ENCODE data around the gene PACS2.

The PACS2 gene

DNA sequence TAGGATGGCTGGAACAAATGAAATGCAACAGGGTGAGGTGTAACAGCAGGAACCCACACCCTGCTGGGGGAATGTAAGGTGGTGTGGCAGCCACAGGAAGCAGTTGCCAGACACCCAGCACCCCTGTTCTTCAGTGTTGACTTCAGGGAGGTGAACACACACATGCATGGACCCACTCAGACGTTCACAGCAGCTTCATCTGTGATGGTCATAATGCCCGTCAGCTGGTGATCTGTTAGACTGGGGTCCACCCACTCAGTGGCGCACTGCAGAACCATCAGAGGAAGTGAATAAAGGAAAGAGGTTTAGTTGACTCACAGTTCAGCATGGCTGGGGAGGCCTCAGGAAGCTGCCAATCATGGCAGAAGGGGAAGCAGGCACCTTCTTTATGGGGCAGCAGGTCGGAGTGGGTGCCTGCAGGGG, 61.1 kb downstream of the PACS2 start:
- no peak for DNase-seq

DNA sequence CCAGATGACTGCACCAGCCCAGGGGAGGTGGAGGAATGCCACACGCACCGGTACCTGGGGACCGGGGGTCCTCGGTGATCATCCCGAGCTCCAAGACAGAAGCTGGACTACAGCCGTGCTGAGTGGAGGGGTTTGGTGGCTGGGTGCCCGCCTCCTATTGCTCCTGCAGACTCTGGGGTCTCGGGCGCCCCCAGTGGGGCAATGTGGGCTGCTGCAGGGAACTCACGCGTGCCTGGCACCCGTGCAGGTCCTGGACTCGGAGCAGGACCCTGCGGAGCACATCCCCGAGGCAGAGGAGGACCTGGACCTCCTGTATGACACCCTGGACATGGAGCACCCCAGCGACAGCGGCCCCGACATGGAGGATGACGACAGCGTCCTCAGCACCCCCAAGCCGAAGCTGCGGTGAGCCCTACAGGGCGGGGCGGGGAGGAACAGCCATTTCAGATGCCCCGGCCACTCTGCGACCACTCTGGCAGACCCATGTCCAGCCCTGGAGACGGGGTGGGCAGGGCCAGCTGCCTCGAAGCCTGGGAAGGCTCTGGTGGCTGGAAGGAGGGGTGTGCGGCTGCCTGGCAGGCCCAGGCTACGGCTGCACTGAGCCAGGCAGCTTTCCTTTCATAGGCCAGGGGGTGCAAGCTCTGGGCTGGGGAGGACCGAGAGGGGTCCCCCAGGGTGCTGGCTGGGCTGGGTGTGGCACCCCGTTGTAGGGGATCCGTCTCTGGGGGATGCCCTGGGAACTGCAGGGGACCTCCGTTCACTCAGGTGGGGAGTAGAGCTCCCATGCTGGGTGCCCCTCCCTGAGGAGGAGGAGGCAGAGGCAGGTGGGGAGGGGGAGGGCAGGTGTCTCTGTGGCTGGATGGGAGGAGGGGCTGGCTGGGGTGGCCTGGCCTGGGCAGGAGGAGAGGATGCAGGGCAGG, 62.2 kb downstream of the PACS2 start:
- DNase-seq, result no peak

DNA sequence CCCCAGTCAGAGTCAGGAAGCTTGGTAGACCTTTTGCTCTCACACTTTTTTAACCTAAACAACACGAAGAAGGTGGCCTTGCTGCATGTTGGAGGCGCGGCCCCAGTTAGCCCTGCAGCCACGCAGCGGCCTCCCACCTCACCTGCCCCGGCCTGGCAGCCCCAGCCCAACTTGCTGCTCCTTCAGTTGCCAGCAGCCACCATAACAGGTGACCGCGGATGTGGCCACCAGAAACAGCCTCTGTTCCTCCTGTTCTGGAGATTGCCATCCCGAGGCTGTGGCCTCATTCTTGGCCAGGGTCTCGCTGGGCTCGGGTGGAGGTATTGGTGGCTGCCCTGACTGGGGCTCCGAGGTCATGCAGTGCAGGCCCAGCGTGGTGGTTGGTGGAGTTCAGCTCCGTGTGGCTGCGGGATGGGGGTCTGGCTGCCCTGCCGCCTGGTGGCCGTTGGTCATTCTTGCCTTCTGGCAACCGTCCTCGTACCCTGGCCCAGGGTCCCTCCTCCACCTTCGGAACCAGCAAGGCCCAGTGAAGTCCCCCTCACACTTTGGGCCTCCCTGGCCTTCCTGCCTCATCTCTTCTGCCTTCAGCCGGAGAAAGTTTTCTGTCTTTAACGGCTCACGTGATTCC, 63.1 kb downstream of the PACS2 start:
- no peak for DNase-seq

DNA sequence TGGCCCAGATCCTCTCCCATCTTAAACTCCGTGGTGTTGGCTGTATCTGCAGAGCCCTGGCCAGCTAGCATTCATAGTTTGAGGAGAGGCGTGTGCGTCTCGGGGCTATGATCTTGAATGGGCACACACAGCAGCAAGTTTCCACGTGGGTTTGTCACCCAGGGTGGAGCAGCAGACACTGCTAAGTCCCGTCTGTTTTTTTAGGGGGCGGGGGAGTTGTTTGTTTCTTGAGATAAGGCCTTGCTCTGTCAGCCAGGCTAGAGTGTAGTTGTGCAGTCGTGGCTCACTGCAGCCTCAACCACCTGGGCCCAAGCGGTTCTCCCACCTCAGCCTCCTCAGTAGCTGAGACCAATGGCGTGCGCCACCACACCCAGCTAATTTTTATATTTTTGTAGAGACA, 63.7 kb downstream of the PACS2 start:
- DNase-seq, result no peak

DNA sequence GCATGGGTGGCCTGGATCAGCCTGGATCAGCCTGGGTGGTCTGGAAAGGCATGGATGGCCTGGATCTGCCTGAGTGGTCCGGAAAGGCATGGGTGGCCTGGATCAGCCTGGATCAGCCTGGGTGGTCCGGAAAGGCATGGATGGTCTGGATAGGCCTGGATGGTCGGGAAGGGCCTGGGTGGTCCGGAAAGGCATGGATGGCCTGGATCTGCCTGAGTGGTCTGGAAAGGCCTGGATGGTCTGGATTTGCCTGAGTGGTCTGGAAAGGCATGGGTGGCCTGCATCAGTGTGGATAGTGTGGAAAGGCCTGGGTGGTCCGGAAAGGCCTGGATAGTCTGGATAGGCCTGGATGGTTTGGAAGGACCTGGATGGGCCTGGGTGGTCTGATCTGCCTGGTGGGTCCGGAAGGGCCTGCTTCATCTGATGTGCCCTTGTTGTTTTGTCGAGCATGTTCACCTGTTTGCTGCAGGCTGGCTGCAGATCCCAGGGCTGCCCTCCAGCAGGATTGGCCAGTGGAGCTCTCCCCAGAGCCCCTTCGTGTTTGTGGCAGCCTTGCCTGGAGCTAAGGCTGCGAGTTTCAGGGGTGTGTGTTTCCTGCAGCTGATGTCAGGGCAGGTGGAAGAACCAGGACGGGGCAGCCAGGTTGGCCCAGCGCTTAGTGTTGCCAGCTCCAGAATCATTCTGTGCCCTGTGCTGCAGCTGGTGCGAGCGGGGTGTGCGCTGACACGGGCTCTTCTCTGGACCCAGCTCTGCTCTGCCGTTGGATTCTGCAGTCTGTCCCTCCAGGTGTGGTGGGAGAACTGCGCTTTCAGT, 64.5 kb downstream of the PACS2 start:
- DNase-seq, result no peak

DNA sequence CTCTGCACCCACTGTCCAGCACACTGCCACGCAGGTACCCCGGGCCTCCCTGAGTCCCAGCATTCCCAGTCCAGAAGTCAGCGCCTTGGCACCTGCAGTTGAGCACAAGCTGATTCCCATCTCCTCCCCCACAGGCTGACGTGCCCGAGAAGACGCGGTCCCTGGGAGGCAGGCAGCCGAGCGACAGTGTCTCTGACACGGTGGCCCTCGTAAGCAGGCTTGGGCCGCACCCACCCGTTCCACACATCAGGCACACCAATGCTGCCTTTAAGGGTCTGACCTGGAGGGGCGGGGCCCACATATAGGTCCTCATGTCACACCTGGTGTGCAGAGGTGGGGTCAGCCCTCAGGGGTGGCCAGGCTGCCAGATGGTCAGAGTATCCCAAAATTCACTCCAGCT, 65.4 kb downstream of the PACS2 start:
- no peak for DNase-seq

DNA sequence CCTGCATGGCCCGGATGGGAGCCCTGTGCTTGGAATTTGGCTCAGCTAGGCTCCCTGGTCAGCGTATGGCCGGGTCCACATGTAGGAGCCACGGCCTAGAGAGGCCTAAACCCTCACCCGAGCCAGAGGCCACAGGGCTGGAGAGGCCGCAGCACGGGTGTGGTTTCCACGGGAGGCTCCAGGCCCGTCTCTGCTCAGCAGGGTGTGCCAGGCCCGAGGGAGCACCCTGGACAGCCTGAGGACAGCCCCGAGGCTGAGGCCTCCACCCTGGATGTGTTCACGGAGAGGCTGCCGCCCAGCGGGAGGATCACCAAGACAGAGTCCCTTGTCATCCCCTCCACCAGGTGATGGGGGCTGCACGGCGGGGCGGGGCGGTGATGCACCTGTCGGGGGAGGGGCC, 66.2 kb downstream of the PACS2 start:
- no peak for DNase-seq

DNA sequence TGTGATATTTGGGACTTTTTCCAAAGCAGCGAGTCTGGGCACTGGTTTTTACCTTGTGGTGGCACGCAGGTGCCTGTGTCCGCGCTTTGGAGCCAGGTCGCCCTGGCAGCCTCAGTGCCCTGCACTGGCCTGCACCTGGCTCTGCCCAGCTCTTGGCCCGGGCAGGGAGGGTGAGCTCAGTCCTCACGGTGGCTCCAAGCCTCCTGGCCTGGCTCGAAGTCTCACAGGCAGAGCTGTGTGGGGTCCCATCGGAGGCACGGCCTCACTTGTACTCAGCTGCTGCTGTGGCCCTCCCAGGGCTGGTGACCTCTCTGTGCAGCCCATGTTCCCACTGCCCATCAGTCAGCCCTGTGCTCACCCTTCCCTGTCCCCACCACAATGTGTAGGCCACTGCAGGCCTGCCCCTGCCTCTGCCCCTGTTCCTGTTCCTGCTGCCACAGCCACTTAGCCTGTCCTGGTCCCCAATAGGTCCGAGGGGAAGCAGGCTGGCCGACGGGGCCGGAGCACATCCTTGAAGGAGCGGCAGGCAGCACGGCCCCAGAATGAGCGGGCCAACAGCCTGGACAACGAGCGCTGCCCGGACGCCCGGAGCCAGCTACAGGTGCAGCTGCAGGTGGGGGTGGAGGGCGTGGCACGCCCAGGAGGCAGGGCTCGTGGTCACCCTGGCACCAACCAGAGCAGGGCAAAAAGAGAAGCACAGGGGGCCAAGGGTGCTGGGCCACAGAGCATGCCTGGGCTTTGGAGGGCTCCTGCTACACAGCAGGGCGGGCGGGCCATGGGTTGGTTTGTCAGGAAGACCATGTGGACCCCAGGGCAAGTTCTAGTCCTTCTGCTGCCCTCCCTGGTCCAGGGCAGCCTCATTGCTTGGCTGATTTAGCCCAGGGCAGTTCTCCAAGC, 67.1 kb downstream of the PACS2 start:
- DNase-seq, result no peak

DNA sequence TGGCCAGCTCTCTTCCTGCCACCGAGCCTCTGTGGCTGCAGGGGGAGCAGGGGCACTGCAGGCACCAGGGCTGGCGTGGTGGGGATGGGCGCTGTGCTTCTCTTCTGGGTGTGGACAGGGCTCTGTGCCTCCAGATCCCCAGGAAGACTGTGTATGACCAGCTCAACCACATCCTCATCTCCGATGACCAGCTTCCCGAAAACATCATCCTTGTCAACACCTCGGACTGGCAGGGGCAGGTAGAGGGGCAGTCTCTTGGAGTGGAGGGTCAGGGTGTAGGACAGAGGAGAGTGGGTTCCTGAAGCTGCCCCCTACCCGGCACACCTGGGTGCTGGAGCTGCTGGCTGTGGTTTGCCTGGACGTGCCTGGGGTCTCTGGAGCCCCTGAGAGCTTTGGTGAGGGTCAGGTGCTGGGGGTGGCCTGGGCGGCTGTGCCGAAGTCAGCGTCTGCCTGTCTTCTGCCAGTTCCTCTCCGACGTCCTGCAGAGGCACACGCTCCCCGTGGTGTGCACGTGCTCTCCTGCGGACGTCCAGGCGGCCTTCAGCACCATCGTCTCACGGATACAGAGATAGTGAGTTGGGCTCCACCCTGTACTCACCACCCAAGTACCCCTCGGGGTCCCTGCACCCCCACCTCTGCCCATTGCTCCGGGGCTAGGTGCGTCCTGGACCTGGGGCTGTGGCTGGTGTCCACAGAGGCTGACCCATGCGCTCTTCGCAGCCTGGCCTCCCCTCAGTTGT, 68.0 kb downstream of the PACS2 start:
- DNase-seq, result no peak

DNA sequence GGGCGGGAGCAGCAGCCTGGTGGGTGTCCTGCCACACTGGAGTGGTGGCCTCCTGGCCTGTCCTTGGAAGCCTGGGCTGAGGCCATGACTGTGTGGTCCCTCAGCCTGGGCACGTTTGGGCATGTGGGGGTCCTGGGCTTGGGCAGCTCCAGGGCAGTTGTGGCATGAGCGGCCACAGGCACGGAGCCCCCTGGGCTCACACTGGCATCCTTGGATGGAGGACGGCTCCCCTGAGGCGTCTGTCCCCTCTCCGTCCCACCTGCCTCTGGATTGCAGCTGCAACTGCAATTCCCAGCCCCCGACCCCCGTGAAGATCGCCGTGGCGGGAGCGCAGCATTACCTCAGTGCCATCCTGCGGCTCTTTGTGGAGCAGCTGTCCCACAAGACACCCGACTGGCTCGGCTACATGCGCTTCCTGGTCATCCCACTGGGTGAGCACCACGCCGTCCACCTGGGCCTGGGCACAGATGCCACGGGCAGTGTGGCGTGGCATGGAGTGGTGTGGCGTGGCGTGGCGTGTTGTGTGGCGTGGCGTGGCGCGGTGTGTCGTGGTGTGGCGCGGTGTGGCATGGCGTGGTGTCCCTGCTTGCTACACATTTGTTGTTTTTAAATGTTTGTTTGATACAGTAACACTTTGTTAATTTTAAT, 68.7 kb downstream of the PACS2 start:
- no peak for DNase-seq

DNA sequence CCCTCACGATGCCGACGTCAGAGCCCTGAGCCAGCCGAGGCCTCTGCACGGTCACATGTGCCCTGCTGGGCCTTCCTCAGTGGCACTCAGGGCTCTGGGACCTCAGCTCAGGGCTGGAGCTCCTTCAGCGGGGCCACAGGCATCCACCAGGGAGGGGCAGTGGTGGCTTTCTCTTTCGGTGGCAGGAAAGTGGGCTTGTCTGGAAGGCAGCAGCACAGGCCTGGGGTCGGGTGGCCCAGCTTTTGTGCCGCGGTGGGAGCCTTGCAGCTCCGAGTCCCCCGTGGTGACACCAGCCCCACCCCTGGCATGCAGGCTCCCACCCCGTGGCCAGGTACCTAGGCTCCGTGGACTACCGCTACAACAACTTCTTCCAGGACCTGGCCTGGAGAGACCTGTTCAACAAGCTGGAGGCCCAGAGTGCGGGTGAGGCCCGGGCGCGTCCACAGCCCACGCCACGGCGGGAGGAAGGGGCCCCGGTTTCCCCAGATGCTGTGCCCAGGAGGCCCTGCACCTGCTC, 69.6 kb downstream of the PACS2 start:
- no peak for DNase-seq

DNA sequence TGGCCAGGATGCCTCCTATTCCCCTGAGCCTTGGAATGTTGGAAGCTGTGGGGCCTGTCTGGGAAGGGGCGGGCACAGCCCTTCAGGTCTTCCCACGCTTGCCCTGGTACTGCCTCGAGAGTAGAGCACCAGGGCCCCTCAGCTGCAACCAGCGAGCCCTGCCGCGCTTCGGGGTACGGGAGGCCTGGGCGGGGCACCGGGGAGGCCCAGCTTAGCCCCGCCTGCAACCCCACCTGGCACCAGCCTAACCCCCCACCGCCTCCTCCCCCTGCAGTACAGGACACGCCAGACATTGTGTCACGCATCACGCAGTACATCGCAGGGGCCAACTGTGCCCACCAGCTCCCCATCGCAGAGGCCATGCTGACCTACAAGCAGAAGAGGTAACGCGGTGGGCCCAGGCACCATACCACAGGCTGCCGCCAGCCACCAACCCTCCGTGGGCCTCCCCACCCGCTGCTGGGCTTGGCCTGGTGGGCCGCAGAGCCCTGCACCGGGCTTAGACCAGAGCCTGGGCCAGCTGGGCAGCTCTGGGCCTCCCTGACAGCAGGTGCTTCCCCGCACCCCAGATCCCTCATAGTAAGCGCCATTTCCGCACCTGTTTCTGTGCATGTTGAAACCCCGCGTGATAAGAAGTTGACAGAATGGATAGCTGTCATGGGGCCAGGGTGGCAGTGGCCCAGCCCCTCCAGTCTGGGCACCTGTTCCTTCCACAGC, 70.2 kb downstream of the PACS2 start:
- no peak for DNase-seq

DNA sequence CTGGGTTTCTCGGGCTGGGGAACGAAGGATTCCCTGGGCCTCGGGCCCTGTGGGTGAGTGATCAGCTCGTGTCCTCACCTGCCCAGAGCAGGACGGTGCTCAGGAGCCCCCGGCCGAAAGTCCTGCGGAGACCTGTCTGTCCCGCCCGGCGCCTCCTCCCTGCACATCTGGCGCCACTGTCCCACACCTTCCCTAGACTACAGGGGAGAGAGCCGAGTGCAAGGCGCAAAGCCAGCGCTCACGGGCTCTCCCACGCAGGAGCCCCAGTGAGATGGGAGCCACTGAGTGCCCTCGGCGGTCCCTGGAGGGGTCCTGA, 70.7 kb downstream of the PACS2 start:
- no peak for DNase-seq

DNA sequence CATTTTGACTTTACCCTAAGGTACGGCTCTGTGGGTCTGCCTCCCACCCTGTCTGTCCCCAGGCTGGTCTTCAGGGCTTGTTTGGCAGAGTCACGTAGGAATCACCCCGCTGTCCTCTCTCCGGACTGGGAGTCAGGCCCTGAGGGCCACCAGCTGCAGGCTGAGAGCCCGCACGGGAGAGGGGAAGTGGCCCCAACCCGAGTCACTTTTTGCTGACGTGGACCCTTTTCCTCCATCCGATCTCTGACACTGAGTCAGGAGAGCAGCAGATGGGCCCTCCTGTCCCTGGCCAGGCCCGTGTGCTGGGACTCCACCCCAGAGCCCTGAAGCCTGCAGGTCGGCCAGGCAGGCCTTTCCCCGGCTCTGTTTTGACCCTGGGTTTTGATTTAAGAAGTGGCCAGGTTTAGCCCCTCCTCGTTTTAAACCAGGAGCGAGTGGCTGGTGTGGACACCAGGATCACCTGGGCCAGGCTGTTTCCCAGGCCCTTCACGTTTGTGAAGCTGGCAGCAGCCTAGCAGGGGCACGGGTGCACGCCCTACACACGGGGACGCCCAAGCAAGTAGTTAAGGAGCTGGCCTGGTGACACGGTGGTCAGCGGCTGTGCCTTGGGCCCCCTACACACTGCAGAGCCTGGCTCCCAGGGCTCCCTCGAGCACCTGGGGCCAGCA, 71.3 kb downstream of the PACS2 start:
- no peak for DNase-seq

DNA sequence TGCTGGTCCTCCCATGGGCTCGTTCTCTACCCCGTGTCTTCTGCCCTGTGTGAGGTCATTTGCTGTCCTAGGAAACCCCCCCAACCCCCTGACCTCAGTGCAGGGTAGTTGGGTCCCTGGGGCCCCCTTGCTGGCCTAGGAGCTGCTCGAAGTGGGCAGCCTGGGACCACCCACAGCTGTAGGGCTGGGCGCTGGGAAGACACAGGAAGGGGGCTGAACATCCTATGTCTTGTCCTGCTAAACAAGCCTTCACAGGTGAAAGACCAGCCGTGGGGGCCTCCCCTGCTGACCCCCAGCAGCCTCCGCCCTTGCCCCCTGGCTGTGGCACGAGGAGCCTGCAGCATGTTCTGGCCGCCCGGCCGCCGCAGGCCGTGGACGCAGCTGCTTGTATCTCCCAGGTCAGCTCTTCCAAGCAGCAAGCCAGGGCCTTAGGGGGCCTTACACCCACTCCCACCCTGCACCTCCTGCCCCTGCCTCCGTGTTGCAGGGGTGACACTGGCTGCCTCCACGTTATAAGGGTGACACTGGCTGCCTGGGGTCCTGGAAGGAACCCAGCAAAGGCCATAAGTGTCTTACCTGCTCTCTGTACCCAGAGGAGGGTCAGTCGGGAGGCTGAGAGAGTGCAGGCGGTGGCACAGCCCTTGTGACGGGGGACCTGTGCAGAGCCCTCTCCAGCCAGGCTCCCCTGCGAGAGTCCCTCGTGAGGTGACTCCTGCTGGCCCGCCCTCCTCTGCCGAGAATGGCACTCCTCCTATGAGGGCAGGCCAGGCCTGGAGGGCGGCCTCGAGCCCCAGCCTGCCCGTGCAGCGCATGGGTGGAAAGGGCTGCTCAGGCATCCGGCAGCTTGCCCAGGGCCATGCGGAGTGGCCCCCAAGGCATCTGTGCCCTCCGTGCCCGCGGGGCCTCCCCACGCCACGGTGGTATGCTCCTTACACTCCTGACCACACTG, 72.3 kb downstream of the PACS2 start:
- DNase-seq, result no peak

DNA sequence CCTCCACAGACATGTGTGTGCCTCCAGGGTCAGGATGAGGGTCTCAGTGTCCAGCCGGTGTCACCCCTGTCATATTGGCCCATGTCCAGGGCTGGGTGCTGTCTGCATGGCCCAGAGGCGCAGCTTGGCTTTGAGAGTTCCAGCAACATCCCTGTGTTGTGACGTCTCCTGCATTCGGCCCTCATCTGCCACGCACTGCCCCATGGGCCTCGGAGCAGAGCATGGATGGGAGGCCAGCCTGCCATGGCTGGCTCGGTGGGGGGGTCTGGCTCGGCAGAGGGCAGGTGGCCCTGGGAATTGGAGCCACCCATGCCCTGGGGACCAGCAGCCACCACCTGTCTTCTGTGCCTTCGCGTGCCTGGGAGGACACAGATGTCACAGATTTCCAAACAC, 73.0 kb downstream of the PACS2 start:
- no peak for DNase-seq

DNA sequence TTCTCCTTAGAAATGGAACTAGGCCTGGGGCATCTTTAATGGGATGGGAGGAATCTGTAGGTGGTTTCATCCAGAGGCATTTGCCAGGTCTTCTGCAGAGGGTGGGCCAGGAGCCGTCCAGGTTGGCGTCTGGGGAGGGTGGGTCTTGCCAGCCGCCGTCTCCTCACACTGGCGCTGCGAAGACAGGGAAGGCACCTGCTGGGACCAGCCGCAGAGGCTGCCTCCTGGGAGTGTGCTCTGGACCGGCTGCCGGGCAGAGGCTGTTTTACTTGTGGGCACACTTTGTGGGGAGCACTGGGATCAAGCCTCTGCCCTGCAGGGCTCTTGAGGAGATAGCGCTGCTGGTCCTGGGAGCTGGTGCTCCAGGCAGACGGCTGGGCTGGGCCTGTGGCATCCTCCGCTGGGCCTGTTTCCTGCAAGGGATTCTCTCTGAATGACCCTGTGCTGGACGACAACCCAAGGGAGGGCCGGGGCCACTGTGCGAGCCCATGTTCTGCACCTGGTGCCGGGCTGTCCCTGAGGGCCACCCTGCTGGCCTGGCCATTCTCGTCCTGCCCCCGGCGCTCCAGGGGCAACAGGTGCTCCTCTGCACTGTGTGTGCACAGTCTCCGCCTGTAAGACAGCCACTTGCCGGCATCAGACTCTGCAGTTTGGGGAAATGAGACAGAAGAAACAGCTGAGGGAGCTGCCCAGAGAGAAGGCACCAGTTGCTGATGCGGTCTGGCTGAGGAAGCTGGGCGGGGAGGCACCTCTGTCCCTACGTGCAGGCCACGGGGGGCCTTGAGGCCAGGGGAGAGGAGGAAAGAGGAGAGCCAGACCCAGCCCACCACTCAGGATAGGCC, 73.8 kb downstream of the PACS2 start:
- no peak for DNase-seq

DNA sequence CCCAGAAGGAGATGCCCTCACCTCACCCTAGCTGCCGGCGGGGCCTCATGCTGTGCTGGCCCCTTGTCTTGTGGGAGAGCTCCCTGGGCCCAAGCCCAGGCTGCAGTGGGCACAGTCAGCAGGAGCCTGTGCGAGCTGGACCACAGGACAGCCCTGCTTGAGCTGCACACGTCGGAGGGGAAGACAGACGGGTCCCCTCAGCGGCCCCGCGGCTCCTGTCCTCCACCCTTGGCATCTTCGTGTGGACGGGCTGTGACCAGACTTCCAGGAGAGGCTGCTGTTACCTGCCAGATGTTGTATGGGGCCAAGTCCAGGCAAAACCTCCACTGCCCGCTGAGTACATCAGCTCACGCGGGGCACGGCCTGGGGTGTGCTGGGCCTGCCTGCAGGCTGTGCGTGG, 74.4 kb downstream of the PACS2 start:
- DNase-seq, result no peak
